ENCODE data around the gene ACAN. TPM values are rescaled to one million over a fixed set of nuclear protein-coding genes. Genes with fewer than 3 reads are reported as not detected.

ACAN gene
- total RNA-seq, 1 experiment from 2014 or later = 0.03 TPM

GRCh38 chr15:88872706-88873105, 69.5 kb downstream of the ACAN start:
- Histone ChIP-seq H3K27me3 (ENCODE audit: control insufficient read depth, insufficient read depth, low read length) (no peaks in the 10 kb centered on the region), H3K9me3 (ENCODE audit: control insufficient read depth, insufficient read depth, low read depth, low read length) (no peaks in the 10 kb centered on the region), H3K4me3 (ENCODE audit: low read depth in 2 of 2, low read length in 2 of 2) (no peak overlapping the region), H3K4me1 (ENCODE audit: control insufficient read depth, insufficient read depth, low read length) (peaks cover 7% of the 10 kb centered on the region; the same call in 1 of the 2 replicates), H3K36me3 (ENCODE audit: control insufficient read depth, insufficient read depth, low read length) (no peaks in the 10 kb centered on the region), H3K27ac (ENCODE audit: low read length) (no peak overlapping the region)
- ChIA-PET CTCF (no interaction called here), POLR2A (no interaction called here)
- TF ChIP-seq POLR2AphosphoS5 (IDR thresholded peaks at IDR 0.05; ENCODE audit: low read depth, low read length) (no peak), REST (IDR thresholded peaks at IDR 0.05; ENCODE audit: insufficient read depth in 1 of 2, low read depth in 2 of 2, low read length in 1 of 2) (no peak), SIN3A (IDR thresholded peaks at IDR 0.05; ENCODE audit: borderline replicate concordance, insufficient read depth, low read depth, low read length) (no peak), CTCF (IDR thresholded peaks at IDR 0.05) (no peak), TCF7L2 (IDR thresholded peaks at IDR 0.05; ENCODE audit: low read depth, low read length) (no peak)
- no TSS peak for BruUV-seq (replicated peaks)
- intact Hi-C loops (cut with micrococcal nuclease; ENCODE audit: unreplicated experiment) = no loop called here
- in situ Hi-C loops (cut with HindIII; ENCODE audit: low pct_unique_long_range_greater_than_20kb, low sequenced_read_pairs) = no loop called here
- DNase-seq (ENCODE audit: low read depth, low spot score) (no peak), ATAC-seq (no peak)

GRCh38 chr15:88873786-88874185, 70.5 kb downstream of the ACAN start:
- Histone ChIP-seq H3K27ac (ENCODE audit: low read length) (no peak overlapping the region), H3K4me1 (ENCODE audit: control insufficient read depth, insufficient read depth, low read length) (peaks cover 7% of the 10 kb centered on the region; the same call in 1 of the 2 replicates), H3K9me3 (ENCODE audit: control insufficient read depth, insufficient read depth, low read depth, low read length) (no peaks in the 10 kb centered on the region), H3K4me3 (ENCODE audit: low read depth in 2 of 2, low read length in 2 of 2) (no peak overlapping the region), H3K36me3 (ENCODE audit: control insufficient read depth, insufficient read depth, low read length) (peaks cover 2% of the 10 kb centered on the region; the same call in 1 of the 2 replicates), H3K27me3 (ENCODE audit: control insufficient read depth, insufficient read depth, low read length) (no peaks in the 10 kb centered on the region)
- ATAC-seq (no peak), DNase-seq (ENCODE audit: low read depth, low spot score) (no peak)
- in situ Hi-C loops (cut with HindIII; ENCODE audit: low pct_unique_long_range_greater_than_20kb, low sequenced_read_pairs) = no loop called here
- BruUV-seq (replicated peaks) = no TSS peak
- intact Hi-C loops (cut with micrococcal nuclease; ENCODE audit: unreplicated experiment) = no loop called here
- no peak for TF ChIP-seq REST (IDR thresholded peaks at IDR 0.05; ENCODE audit: insufficient read depth in 1 of 2, low read depth in 2 of 2, low read length in 1 of 2)
- TF ChIP-seq SIN3A (IDR thresholded peaks at IDR 0.05; ENCODE audit: borderline replicate concordance, insufficient read depth, low read depth, low read length) = no peak
- TF ChIP-seq CTCF (IDR thresholded peaks at IDR 0.05) = no peak
- TF ChIP-seq POLR2AphosphoS5 (IDR thresholded peaks at IDR 0.05; ENCODE audit: low read depth, low read length) = no peak
- ChIA-PET CTCF (no interaction called here), POLR2A (no interaction called here)

Measured in Panc1 (cell line).